ENCODE data around the gene COBLL1.
"Not testable (repeated sequence)": the region's sequence is repeated elsewhere in the genome, so short reads cannot be mapped to it uniquely, and the experiment has no call there.

The COBLL1 gene

GRCh38 chr2:164841719-164842623, at the start of gene COBLL1:
TSS of gene COBLL1 (minus strand) at chr2:164841823. CDS start at chr2:164841196, 627 bp downstream.
- DNase-seq (ENCODE audit: low read depth in 2 of 2): peak in 1 of 2 donors; percentile 2

GRCh38 chr2:164890544-164890943, 48.9 kb upstream of the COBLL1 start:
- no peak for DNase-seq (ENCODE audit: low read depth in 2 of 2)

- DNase-seq (ENCODE audit: low read depth in 2 of 2): no peak
Observed at GRCh38 chr2:164888592-164888991, 47.0 kb upstream of the COBLL1 start.

GRCh38 chr2:164887434-164888144, 46.0 kb upstream of the COBLL1 start:
- DNase-seq (ENCODE audit: low read depth in 2 of 2): no peak

GRCh38 chr2:164882276-164882675, 40.7 kb upstream of the COBLL1 start:
- no peak for DNase-seq (ENCODE audit: low read depth in 2 of 2)

GRCh38 chr2:164881524-164881923, 39.9 kb upstream of the COBLL1 start:
- no peak for DNase-seq (ENCODE audit: low read depth in 2 of 2)

- no peak for DNase-seq (ENCODE audit: low read depth in 2 of 2)
Observed at GRCh38 chr2:164879901-164880535, 38.4 kb upstream of the COBLL1 start.

GRCh38 chr2:164877927-164878326, 36.3 kb upstream of the COBLL1 start:
- DNase-seq (ENCODE audit: low read depth in 2 of 2): no peak

GRCh38 chr2:164877169-164877568, 35.5 kb upstream of the COBLL1 start:
- no peak for DNase-seq (ENCODE audit: low read depth in 2 of 2)

GRCh38 chr2:164875334-164876205, 33.9 kb upstream of the COBLL1 start:
- DNase-seq (ENCODE audit: low read depth in 2 of 2): no peak

- DNase-seq (ENCODE audit: low read depth in 2 of 2): no peak
Observed at GRCh38 chr2:164873210-164873908, 31.7 kb upstream of the COBLL1 start.

- DNase-seq (ENCODE audit: low read depth in 2 of 2): no peak
Observed at GRCh38 chr2:164871404-164871803, 29.8 kb upstream of the COBLL1 start.

GRCh38 chr2:164869420-164869772, 27.8 kb upstream of the COBLL1 start:
- DNase-seq (ENCODE audit: low read depth in 2 of 2): no peak

GRCh38 chr2:164868563-164869419, 27.2 kb upstream of the COBLL1 start:
- no peak for DNase-seq (ENCODE audit: low read depth in 2 of 2)

GRCh38 chr2:164867779-164868397, 26.3 kb upstream of the COBLL1 start:
- DNase-seq (ENCODE audit: low read depth in 2 of 2): no peak

GRCh38 chr2:164866381-164866780, 24.8 kb upstream of the COBLL1 start:
- not testable (repeated sequence) for DNase-seq (ENCODE audit: low read depth in 2 of 2)

GRCh38 chr2:164860694-164861042, 19.0 kb upstream of the COBLL1 start:
- DNase-seq (ENCODE audit: low read depth in 2 of 2): no peak

- not testable (repeated sequence) for DNase-seq (ENCODE audit: low read depth in 2 of 2)
Observed at GRCh38 chr2:164859906-164860693, 18.5 kb upstream of the COBLL1 start.
